Memory B cell (primary cell): ENCODE results near the gene DNAH6.

ENCODE experiments used
- ATAC-seq: fragments of 150-1000 bp; cut with Tn5 transposase; 2 replicates; pipeline ENCODE4 v1.10.0; 2021; ENCODE audit warnings: low read depth, mild to moderate bottlenecking, moderate library complexity
- DNase-seq, 2 donors: peaks; one replicate each; pipeline ENCODE4 v3.0.0; 2022; ENCODE audit warnings: low spot score in 2 of 2
- H3K27ac Mint-ChIP-seq: one replicate; pipeline ENCODE4 v1.8.0; 2022; ENCODE audit warnings: mild to moderate bottlenecking, moderate library complexity, mixed read lengths
- H3K27me3 Mint-ChIP-seq: one replicate; pipeline ENCODE4 v1.8.0; 2022; ENCODE audit warnings: mixed read lengths
- H3K36me3 Mint-ChIP-seq: one replicate; pipeline ENCODE4 v1.8.0; 2022; ENCODE audit warnings: mild to moderate bottlenecking, mixed read lengths
- H3K4me1 Mint-ChIP-seq: one replicate; pipeline ENCODE4 v1.8.0; 2022; ENCODE audit warnings: mixed read lengths
- H3K4me3 Mint-ChIP-seq: one replicate; pipeline ENCODE4 v1.8.0; 2022; ENCODE audit warnings: mild to moderate bottlenecking, moderate library complexity, mixed read lengths
- H3K9me3 Mint-ChIP-seq: one replicate; pipeline ENCODE4 v1.8.0; 2022; ENCODE audit warnings: mixed read lengths

The DNAH6 gene

DNA sequence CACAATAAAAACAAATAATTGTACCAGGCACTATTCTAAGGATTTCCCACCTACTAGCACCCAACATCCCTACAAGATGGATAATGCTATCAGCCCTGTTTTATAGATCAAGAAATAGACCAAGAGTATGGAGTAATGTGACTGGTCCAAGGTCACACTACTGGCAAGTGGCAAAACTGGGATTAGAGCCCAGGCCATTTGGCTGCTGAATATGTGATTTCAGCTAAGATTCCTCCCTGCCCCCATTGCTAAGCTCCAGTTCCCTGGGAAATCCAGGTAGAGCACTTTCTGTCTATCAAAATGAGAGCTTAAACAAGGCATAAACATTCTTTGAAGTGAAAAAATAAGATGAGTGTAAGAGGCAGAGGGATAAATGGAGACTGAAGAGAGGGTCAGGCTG lies 157.8 kb downstream of the DNAH6 start:
- DNase-seq (no peak), ATAC-seq (no peak)
- peaks cover 8% of the 10 kb centered on the region for H3K27me3 Mint-ChIP-seq
- H3K4me3 Mint-ChIP-seq: no peak overlapping the region
- H3K27ac Mint-ChIP-seq: no peak overlapping the region
- H3K4me1 Mint-ChIP-seq: no peaks in the 10 kb centered on the region
- H3K36me3 Mint-ChIP-seq: no peaks in the 10 kb centered on the region
- no peaks in the 10 kb centered on the region for H3K9me3 Mint-ChIP-seq

- H3K4me3 Mint-ChIP-seq: no peak overlapping the region
- H3K9me3 Mint-ChIP-seq: no peaks in the 10 kb centered on the region
- no peak for ATAC-seq
- no peaks in the 10 kb centered on the region for H3K4me1 Mint-ChIP-seq
- H3K27ac Mint-ChIP-seq: no peak overlapping the region
- no peak for DNase-seq
- H3K27me3 Mint-ChIP-seq: peaks cover 8% of the 10 kb centered on the region
- no peaks in the 10 kb centered on the region for H3K36me3 Mint-ChIP-seq
These were observed 158.3 kb downstream of the DNAH6 start for GRCh38 chr2:84674586-84674985.

DNA sequence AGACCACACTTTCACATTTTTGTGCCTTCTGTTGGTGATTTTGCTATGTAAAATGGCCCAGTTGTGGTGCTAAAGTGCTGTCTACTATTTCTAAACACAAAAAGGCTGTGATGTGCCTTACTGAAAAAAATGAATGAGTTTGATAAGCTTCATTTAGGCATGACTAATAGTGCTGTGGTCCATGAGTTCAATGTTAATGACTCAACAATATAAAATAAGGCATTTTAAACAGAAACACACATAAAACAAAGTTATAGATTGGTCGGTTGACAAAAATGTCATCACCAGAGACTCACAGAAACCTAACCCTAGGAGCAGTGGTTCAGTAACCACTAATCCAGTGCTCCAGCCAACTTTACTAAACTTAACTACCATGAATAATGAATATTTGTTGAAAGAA lies 160.0 kb downstream of the DNAH6 start:
- H3K9me3 Mint-ChIP-seq: no peaks in the 10 kb centered on the region
- ATAC-seq: no peak
- H3K27ac Mint-ChIP-seq: no peak overlapping the region
- H3K27me3 Mint-ChIP-seq: peaks cover 8% of the 10 kb centered on the region
- H3K4me3 Mint-ChIP-seq: no peak overlapping the region
- DNase-seq: no peak
- H3K36me3 Mint-ChIP-seq: no peaks in the 10 kb centered on the region
- H3K4me1 Mint-ChIP-seq: no peaks in the 10 kb centered on the region

DNA sequence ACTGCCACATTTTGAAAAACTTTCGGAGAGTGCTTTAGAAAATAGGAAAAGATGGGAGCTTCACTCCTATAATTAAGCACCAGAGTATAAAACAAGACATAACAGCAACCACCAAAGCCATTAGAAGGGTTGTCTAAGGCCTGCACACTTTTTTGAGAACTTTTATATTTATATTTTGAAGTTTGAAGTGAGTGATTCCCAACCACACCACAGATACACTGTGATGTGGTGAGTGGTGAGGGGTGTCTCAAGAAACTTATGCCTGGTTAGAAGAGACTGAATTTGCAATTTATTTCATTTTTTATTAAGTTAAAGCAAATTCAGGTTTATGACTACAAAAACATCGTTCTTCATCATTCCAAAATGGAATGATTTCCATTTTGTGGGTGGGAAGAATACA lies 161.9 kb downstream of the DNAH6 start:
- Mint-ChIP-seq H3K4me1 (no peaks in the 10 kb centered on the region), H3K36me3 (no peaks in the 10 kb centered on the region), H3K27ac (no peak overlapping the region), H3K27me3 (peaks cover 9% of the 10 kb centered on the region), H3K4me3 (no peak overlapping the region), H3K9me3 (no peaks in the 10 kb centered on the region)
- no peak for DNase-seq
- ATAC-seq: no peak

DNA sequence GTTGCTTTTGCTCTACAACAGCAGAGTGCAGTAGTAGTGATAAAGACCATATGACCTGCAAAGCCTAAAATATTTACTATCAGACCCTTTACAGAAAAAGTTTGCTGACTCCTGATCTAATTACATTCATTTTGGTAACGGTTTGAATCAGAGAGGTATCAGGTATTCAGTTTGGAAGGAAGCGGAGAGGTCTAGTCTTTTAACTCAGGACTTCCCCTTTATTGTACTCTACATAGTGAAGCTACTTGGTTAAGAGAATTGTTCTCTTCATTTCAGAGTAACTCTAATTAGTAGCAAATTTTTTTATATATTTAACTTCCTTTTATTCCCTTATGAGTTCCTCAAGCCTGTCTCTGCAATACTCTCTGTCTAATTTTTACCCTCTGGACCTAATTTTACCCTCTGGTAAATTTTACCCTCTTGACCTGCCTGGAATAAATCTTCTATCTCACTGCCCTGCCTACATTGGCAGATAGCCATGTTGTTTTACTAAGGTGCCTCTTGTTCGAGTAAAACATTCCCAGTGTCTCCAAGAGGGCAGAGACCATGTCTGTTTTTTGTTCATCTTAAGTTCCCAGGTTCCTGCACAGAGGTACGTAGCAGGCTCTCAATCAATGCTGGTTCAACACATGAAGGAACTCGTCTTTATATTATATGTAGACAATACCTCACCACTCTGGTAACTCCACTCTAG lies 170.6 kb downstream of the DNAH6 start:
- no peak overlapping the region for H3K4me3 Mint-ChIP-seq
- no peaks in the 10 kb centered on the region for H3K36me3 Mint-ChIP-seq
- no peak overlapping the region for H3K27ac Mint-ChIP-seq
- DNase-seq (no peak), ATAC-seq (no peak)
- H3K9me3 Mint-ChIP-seq: no peaks in the 10 kb centered on the region
- H3K27me3 Mint-ChIP-seq: peaks cover 4% of the 10 kb centered on the region
- no peaks in the 10 kb centered on the region for H3K4me1 Mint-ChIP-seq

- no peaks in the 10 kb centered on the region for H3K9me3 Mint-ChIP-seq
- ATAC-seq (no peak), DNase-seq (no peak)
- H3K4me1 Mint-ChIP-seq: no peaks in the 10 kb centered on the region
- no peak overlapping the region for H3K4me3 Mint-ChIP-seq
- H3K36me3 Mint-ChIP-seq: no peaks in the 10 kb centered on the region
- H3K27me3 Mint-ChIP-seq: peaks cover 3% of the 10 kb centered on the region
- no peak overlapping the region for H3K27ac Mint-ChIP-seq
These were observed 171.3 kb downstream of the DNAH6 start for GRCh38 chr2:84687498-84688149.

DNA sequence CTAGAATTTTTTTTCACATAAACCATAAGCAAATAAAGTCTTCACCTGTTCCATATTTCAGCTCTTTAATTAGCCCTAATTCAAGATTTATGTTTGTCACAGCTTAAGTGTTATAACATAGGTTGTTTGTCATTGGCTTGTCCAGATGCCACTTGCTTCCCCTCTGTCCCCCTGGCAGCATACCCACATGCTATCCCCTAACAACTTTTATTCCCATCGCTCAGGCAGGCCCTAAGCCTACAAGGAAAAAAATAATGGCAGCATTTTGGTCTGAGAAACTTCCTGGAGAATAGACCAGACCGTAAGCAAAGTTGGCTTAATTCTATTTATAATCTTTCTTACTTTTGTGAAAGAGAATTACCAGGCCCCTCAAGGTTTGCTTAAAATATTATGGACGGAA lies 173.9 kb downstream of the DNAH6 start:
- Mint-ChIP-seq H3K4me1 (peaks cover 5% of the 10 kb centered on the region), H3K4me3 (no peak overlapping the region), H3K36me3 (no peaks in the 10 kb centered on the region), H3K27me3 (peaks cover 6% of the 10 kb centered on the region), H3K27ac (no peak overlapping the region), H3K9me3 (no peaks in the 10 kb centered on the region)
- no peak for DNase-seq
- no peak for ATAC-seq

- no peak for ATAC-seq
- no peaks in the 10 kb centered on the region for H3K9me3 Mint-ChIP-seq
- no peak for DNase-seq
- peaks cover 6% of the 10 kb centered on the region for H3K27me3 Mint-ChIP-seq
- no peaks in the 10 kb centered on the region for H3K36me3 Mint-ChIP-seq
- peaks cover 5% of the 10 kb centered on the region for H3K4me1 Mint-ChIP-seq
- H3K4me3 Mint-ChIP-seq: no peak overlapping the region
- no peak overlapping the region for H3K27ac Mint-ChIP-seq
These were observed 177.9 kb downstream of the DNAH6 start for GRCh38 chr2:84694088-84694622.

GRCh38 chr2:84697895-84698294 lies 181.6 kb downstream of the DNAH6 start:
- Mint-ChIP-seq H3K27me3 (peaks cover 6% of the 10 kb centered on the region), H3K4me3 (no peak overlapping the region), H3K9me3 (no peaks in the 10 kb centered on the region), H3K27ac (no peak overlapping the region), H3K4me1 (peaks cover 5% of the 10 kb centered on the region), H3K36me3 (no peaks in the 10 kb centered on the region)
- DNase-seq (no peak), ATAC-seq (no peak)

GRCh38 chr2:84700006-84700405 lies 183.7 kb downstream of the DNAH6 start:
- ATAC-seq: no peak
- H3K4me3 Mint-ChIP-seq: no peak overlapping the region
- H3K9me3 Mint-ChIP-seq: no peaks in the 10 kb centered on the region
- no peaks in the 10 kb centered on the region for H3K4me1 Mint-ChIP-seq
- no peak overlapping the region for H3K27ac Mint-ChIP-seq
- no peak for DNase-seq
- H3K36me3 Mint-ChIP-seq: no peaks in the 10 kb centered on the region
- no peaks in the 10 kb centered on the region for H3K27me3 Mint-ChIP-seq

DNA sequence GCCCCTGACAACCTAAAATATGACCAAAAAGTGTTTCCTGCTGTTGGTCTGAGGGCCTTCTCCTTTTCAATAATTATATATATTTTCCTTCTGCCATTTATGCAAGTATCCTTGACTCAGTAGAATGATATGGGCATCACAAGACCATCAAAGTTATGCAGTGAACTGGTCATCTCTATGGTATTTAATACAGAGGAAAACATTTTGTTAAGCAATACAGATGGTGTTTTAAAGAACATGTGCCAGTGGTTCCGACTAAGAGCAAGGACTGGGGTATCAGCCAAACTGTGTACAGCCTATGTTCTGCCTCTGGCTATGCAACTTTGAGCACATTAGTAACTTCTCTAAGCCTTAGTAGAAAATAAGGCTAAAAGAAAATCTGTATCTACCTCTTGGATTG lies 185.6 kb downstream of the DNAH6 start:
- Mint-ChIP-seq H3K9me3 (no peaks in the 10 kb centered on the region), H3K27ac (no peak overlapping the region), H3K36me3 (no peaks in the 10 kb centered on the region), H3K4me1 (no peaks in the 10 kb centered on the region), H3K27me3 (no peaks in the 10 kb centered on the region), H3K4me3 (no peak overlapping the region)
- DNase-seq: no peak
- no peak for ATAC-seq

GRCh38 chr2:84702941-84703340 lies 186.6 kb downstream of the DNAH6 start:
- H3K9me3 Mint-ChIP-seq: no peaks in the 10 kb centered on the region
- H3K27ac Mint-ChIP-seq: no peak overlapping the region
- H3K4me1 Mint-ChIP-seq: no peaks in the 10 kb centered on the region
- H3K4me3 Mint-ChIP-seq: no peak overlapping the region
- ATAC-seq (no peak), DNase-seq (no peak)
- no peaks in the 10 kb centered on the region for H3K36me3 Mint-ChIP-seq
- no peaks in the 10 kb centered on the region for H3K27me3 Mint-ChIP-seq

DNA sequence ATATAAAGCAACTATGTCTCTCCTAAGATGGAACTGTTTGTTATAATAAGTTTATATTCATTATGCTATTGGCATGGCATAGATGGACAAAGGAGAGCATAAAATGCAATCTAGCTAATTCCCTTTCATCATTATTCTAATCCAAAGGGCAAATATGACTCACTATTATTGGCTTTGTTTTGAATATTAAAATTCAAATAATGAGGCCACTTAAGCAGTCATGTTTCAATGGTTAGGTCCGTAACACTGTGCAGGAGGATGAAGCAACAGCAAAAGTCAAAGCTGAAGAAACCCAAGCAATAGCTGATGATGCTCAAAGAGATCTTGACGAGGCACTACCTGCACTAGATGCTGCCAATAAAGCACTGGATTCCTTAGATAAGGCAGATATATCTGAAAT lies 187.5 kb downstream of the DNAH6 start:
- no peak overlapping the region for H3K4me3 Mint-ChIP-seq
- peaks cover 1% of the 10 kb centered on the region for H3K9me3 Mint-ChIP-seq
- H3K27me3 Mint-ChIP-seq: no peaks in the 10 kb centered on the region
- H3K27ac Mint-ChIP-seq: no peak overlapping the region
- DNase-seq: no peak
- no peaks in the 10 kb centered on the region for H3K4me1 Mint-ChIP-seq
- no peak for ATAC-seq
- no peaks in the 10 kb centered on the region for H3K36me3 Mint-ChIP-seq

GRCh38 chr2:84704505-84705244 lies 188.4 kb downstream of the DNAH6 start:
- no peak for DNase-seq
- H3K9me3 Mint-ChIP-seq: peaks cover 1% of the 10 kb centered on the region
- ATAC-seq: no peak
- H3K4me3 Mint-ChIP-seq: no peak overlapping the region
- no peak overlapping the region for H3K27ac Mint-ChIP-seq
- no peaks in the 10 kb centered on the region for H3K27me3 Mint-ChIP-seq
- no peaks in the 10 kb centered on the region for H3K36me3 Mint-ChIP-seq
- no peaks in the 10 kb centered on the region for H3K4me1 Mint-ChIP-seq
